Kasumi-1 (cell line): Measurements from ENCODE around the gene PSG1.
"Not testable (repeated sequence)": the region's sequence is repeated elsewhere in the genome, so short reads cannot be mapped to it uniquely, and the experiment has no call there.

Source experiments
- DNase-seq, 2 experiments: peaks; one replicate each; lab custom pipeline; 2025; lab: John Stamatoyannopoulos, UW

The PSG1 gene

GRCh38 chr19:42879613-42880012 lies at the start of gene PSG1:
TSS of gene PSG1 (minus strand) at chr19:42879713. CDS start at chr19:42879581, 132 bp downstream.
- no peak for DNase-seq

- DNase-seq = no peak
Measured at GRCh38 chr19:42928896-42929295, 49.4 kb upstream of the PSG1 start.

- no peak for DNase-seq
Measured at GRCh38 chr19:42926781-42927180, 47.3 kb upstream of the PSG1 start.

GRCh38 chr19:42923106-42923505 lies 43.6 kb upstream of the PSG1 start:
- peak in 1 of 2 experiments; percentile 15 for DNase-seq

- not testable (repeated sequence) for DNase-seq
Measured at GRCh38 chr19:42920971-42921370, 41.5 kb upstream of the PSG1 start.

- no peak for DNase-seq
Measured at GRCh38 chr19:42919757-42920079, 40.2 kb upstream of the PSG1 start.

GRCh38 chr19:42919070-42919756 lies 39.7 kb upstream of the PSG1 start:
- DNase-seq = not testable (repeated sequence)

GRCh38 chr19:42918377-42919069 lies 39.0 kb upstream of the PSG1 start:
- not testable (repeated sequence) for DNase-seq

- not testable (repeated sequence) for DNase-seq
Measured at GRCh38 chr19:42917634-42918033, 38.1 kb upstream of the PSG1 start, which contains the start of gene PSG6. TSS of gene PSG6 (minus strand) at chr19:42917894. CDS start at chr19:42917792, 102 bp downstream.

GRCh38 chr19:42916931-42917330 lies 37.4 kb upstream of the PSG1 start:
- not testable (repeated sequence) for DNase-seq

GRCh38 chr19:42913516-42913915 lies 34.0 kb upstream of the PSG1 start:
- not testable (repeated sequence) for DNase-seq

- not testable (repeated sequence) for DNase-seq
Measured at GRCh38 chr19:42912941-42913340, 33.4 kb upstream of the PSG1 start.

- not testable (repeated sequence) for DNase-seq
Measured at GRCh38 chr19:42911731-42912130, 32.2 kb upstream of the PSG1 start.

GRCh38 chr19:42906162-42906561 lies 26.6 kb upstream of the PSG1 start:
- not testable (repeated sequence) for DNase-seq

- not testable (repeated sequence) for DNase-seq
Measured at GRCh38 chr19:42900561-42900960, 21.0 kb upstream of the PSG1 start.

- DNase-seq = not testable (repeated sequence)
Measured at GRCh38 chr19:42899674-42900073, 20.2 kb upstream of the PSG1 start.

- not testable (repeated sequence) for DNase-seq
Measured at GRCh38 chr19:42899110-42899509, 19.6 kb upstream of the PSG1 start.

GRCh38 chr19:42898656-42899055 lies 19.1 kb upstream of the PSG1 start:
- not testable (repeated sequence) for DNase-seq

- DNase-seq = not testable (repeated sequence)
Measured at GRCh38 chr19:42897729-42898128, 18.2 kb upstream of the PSG1 start.

- DNase-seq = not testable (repeated sequence)
Measured at GRCh38 chr19:42890446-42890845, 10.9 kb upstream of the PSG1 start.

- DNase-seq = not testable (repeated sequence)
Measured at GRCh38 chr19:42887876-42888445, 8.4 kb upstream of the PSG1 start.

GRCh38 chr19:42882730-42883129 lies 3.2 kb upstream of the PSG1 start:
- DNase-seq = not testable (repeated sequence)

- not testable (repeated sequence) for DNase-seq
Measured at GRCh38 chr19:42882010-42882409, 2.5 kb upstream of the PSG1 start.
